ENCODE results near the gene TSKU.
"Not testable (repeated sequence)": the region's sequence is repeated elsewhere in the genome, so short reads cannot be mapped to it uniquely, and the experiment has no call there.

Gene TSKU

DNA sequence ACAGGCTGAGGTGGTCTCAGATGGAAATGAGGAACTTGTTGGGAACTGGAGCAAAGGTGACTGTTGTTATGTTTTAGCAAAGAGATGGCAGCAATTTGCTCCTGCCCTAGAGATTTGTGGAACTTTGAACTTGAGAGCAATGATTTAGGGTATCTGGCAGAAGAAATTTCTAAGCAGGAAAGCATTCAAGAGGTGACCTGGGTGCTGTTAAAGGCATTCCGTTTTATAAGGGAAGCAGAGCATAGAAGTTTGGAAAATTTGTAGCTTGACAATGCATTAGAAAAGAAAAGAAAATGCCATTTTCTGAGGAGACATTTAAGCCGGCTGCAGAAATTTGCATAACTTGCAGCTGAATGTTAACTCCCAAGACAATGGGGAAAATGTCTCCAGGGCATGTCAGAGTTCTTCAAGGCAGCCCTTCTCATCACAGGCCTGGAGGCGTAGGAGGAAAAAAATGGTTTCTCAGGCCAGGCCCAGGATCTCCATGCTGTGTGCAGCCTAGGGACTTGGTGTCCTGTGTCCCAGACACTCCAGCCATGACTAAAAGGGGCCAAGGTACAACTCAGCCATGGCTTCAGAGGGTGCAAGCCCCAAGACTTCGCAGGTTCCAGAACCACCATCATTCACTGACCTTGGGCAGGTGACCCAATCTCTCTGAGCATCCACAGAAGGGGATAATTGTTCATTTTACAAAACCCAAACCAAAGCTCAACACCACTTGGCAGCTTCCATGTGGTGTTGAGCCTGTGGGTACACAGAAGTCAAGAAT lies 8.0 kb downstream of the TSKU start:
- not testable (repeated sequence) for DNase-seq

GRCh38 chr11:76791861-76792260 lies 8.7 kb downstream of the TSKU start:
- no peak for DNase-seq

GRCh38 chr11:76792505-76793264 lies 9.5 kb downstream of the TSKU start:
- no peak for DNase-seq

DNA sequence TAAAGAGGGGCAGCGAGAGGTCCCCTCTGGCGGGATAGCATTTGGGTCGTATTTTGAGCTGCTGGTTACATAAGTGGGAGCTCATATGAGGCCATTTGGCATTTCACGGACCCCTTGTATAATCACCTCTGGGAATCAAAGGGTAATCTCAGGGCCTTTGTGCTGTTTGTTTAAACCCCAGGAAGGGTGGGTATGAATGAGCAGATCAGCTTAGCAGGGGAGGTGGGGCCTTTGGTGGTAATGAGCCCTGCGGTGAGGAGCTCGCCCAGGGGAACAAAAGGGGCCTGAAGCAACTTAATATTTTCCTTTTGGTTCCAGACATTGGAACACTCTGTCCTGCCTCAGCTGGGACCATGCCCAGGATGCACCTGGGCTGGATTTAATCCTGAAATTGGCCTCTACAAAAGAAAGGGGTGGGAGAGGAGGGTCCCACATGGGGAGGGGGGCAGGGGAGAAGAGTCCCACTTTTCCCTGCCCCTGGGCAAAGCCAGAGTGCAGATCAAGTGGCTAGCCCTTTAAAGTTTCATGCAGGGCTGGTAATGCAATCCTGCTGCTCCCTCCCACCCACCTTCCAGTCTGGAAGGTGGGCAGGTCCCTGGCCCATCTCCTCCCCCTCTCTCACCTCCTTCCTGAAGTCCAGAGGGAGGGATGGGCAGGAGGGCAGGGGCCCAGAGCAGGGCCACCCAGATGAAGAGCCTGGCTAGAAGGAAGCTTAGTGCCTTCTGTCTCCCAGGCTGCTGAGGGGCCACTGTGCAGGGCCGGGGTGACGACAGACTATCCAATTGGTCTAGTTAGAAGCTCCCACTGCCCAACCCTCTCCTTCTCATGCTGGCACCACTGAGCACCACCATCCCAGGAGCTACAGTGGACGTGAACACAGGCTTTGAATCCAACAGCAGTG lies 10.5 kb downstream of the TSKU start:
- DNase-seq: no peak

GRCh38 chr11:76794371-76795289 lies 11.5 kb downstream of the TSKU start:
- no peak for DNase-seq

- no peak for DNase-seq
Observed at GRCh38 chr11:76795290-76795935, 12.3 kb downstream of the TSKU start.

GRCh38 chr11:76795936-76796441 lies 12.8 kb downstream of the TSKU start:
- DNase-seq: no peak

DNA sequence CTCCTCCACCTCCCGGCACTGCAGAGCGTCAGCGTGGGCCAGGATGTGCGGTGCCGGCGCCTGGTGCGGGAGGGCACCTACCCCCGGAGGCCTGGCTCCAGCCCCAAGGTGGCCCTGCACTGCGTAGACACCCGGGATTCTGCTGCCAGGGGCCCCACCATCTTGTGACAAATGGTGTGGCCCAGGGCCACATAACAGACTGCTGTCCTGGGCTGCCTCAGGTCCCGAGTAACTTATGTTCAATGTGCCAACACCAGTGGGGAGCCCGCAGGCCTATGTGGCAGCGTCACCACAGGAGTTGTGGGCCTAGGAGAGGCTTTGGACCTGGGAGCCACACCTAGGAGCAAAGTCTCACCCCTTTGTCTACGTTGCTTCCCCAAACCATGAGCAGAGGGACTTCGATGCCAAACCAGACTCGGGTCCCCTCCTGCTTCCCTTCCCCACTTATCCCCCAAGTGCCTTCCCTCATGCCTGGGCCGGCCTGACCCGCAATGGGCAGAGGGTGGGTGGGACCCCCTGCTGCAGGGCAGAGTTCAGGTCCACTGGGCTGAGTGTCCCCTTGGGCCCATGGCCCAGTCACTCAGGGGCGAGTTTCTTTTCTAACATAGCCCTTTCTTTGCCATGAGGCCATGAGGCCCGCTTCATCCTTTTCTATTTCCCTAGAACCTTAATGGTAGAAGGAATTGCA lies 13.5 kb downstream of the TSKU start:
- no peak for DNase-seq

GRCh38 chr11:76797341-76798201 lies 14.4 kb downstream of the TSKU start:
- DNase-seq: no peak

- DNase-seq: no peak
Observed at GRCh38 chr11:76798202-76798581, 15.0 kb downstream of the TSKU start.

GRCh38 chr11:76798671-76799065 lies 15.5 kb downstream of the TSKU start:
- no peak for DNase-seq

DNA sequence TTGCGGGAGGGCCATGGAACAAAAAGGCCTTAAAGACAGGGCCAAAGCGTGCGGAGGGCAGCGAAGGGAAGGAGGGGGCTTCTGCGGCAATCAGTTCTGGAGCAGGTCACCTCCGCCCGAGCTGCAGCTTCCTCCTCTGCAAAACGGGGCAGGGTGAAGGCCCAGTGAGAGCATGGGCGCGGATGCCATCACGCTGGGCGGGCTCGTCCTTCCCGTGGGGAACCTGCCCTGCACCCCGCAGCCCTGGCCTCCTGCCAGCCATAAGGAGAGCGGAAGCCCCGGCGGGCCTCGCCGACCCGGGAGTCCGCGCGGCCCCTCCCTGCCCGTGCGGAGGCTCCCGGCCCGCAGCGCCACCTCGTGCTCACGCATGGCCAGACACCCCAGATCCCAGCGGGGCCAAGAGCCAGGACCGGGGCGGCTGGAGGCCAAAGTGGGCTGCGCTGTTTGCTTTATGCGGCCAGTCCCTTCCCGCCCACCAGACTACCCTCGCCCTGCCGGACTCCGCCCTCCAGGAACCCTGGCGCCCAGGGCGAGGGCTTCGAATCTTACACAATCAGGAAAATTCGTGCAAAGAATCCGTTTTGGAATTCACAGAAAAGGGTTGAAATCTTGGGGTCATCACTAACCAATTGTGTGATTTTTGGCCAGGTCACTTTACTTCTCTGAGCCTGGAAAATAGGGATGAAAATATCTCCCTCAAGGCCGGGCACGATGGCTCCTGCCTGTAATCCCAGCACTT lies 16.1 kb downstream of the TSKU start:
- peak; percentile 12 for DNase-seq

- no peak for DNase-seq
Observed at GRCh38 chr11:76800466-76801200, 17.5 kb downstream of the TSKU start.

DNA sequence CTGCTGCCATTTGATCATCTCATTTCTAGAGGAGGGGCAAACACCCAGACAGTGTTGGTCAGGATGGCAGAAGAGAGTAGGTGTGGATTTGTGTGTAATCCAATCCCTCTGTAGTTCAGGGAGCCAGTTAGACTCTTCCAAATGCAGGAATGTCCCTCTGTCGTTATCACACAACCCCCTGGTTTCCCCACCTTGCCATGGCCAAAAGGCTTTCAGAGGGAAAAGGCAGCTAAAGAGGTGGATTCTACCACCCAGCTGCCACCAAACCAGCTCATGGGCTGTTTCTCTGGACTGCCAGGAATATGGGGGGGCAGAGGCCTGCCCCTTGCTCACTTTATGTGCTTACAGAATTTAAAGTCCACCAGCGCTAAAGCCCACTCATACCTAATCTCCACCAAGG lies 18.1 kb downstream of the TSKU start:
- DNase-seq: no peak

GRCh38 chr11:76801736-76802135 lies 18.6 kb downstream of the TSKU start:
- peak; percentile 14 for DNase-seq

DNA sequence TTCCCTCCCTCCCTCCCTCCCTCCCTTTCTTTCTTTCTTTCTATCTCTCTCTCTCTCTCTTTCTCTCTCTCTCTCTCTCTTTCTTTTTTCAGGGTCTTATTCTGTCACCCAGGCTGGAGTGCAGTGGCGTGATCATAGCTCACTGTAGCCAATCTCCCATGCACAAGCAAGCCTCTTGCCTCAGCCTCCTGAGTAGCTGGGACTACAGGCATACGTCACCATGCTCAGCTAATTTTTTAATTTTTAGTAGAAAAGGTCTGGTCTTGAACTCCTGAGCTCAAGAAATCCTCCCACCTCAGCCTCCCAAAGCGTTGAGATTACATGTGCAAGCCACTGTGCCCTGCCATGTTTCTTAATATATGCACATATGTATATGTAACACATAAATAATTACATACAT lies 19.0 kb downstream of the TSKU start:
- DNase-seq: no peak

- no peak for DNase-seq
Observed at GRCh38 chr11:76802621-76803020, 19.5 kb downstream of the TSKU start.

DNA sequence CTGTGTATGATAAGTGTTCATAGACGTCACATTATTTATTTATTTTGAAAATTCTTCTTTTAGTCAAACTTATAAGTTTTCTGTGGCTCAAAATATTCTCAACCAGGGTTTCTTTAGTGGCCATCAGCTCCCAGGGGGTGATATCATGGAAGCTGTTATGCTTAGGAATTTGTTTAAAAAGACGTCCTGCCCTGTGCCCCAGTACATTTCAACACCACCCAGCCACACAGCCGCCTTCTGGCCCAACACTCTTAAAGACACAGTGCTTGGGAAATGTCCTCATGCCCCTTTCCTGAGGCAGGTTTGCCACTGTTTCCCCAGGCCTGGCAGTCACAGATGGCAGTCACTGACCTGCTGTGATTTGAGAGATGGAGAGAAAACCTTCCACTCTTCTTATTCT lies 19.9 kb downstream of the TSKU start:
- DNase-seq: no peak
